ENCODE data around the gene CEP89.

The CEP89 gene

DNA sequence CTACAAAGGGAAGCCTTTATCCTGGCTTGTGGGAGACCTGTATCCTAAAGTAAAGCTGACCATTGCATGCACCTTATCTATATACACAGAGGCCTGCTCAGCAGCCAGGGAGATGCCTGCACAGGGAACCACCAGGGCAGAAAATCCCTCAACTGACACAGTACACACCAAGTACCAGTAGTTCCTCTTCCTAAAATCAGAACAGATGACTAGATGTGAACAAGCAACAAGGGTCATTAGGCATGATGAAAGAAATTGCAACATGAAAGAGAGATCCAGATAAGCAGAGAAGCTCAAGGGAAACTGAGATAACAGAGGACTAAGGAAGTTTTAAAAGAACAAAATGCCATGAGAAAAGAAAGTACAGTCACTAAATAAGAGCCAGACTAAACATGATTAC lies 62.5 kb downstream of the CEP89 start:
- ChIA-PET POLR2A (interaction anchor here (0.7 kb wide), 1 partner anchor 158 kb away, joined by 3 read pairs; no protein-coding TSS in a partner anchor), CTCF (interaction anchor here (1.2 kb wide), 1 partner anchor 15 kb away, joined by 3 read pairs; no protein-coding TSS in a partner anchor)
- TF ChIP-seq, protein P1, sequence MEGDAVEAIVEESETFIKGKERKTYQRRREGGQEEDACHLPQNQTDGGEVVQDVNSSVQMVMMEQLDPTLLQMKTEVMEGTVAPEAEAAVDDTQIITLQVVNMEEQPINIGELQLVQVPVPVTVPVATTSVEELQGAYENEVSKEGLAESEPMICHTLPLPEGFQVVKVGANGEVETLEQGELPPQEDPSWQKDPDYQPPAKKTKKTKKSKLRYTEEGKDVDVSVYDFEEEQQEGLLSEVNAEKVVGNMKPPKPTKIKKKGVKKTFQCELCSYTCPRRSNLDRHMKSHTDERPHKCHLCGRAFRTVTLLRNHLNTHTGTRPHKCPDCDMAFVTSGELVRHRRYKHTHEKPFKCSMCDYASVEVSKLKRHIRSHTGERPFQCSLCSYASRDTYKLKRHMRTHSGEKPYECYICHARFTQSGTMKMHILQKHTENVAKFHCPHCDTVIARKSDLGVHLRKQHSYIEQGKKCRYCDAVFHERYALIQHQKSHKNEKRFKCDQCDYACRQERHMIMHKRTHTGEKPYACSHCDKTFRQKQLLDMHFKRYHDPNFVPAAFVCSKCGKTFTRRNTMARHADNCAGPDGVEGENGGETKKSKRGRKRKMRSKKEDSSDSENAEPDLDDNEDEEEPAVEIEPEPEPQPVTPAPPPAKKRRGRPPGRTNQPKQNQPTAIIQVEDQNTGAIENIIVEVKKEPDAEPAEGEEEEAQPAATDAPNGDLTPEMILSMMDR (IDR thresholded peaks at IDR 0.05; ENCODE audit: control extremely low read depth, extremely low read depth, low read depth, missing control alignments) = no peak

DNA sequence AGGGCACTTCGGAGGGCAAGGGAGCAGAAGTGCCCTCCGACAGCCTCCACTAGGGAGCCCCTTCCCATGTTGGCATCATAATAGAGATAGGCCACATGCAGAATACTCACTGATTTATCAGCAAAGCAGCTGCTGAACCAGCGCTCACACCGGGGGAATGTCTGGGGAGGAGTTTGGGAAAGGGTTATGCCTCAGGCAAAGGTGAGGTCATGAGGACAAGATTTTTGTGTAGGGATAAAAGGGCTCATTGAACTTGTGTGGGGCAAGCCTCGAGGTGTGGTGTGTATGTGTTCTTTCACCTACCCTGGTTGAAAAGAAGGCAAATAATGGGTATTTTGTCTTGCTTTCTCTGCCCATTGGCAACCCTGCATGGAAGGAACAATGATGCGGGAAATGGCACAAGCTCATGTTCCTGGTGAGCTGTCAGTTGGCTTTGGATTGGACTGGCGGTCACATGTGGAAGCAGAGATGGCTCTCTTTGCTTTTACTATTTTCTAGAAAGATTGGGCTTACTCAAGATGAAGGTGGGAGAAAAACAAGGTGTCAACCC lies 63.0 kb downstream of the CEP89 start:
- ChIA-PET CTCF (interaction anchor here (0.8 kb wide), 1 partner anchor 8 kb away, joined by 3 read pairs; no protein-coding TSS in a partner anchor), POLR2A (no interaction called here)
- TF ChIP-seq, protein P1 (IDR thresholded peaks at IDR 0.05; ENCODE audit: control extremely low read depth, extremely low read depth, low read depth, missing control alignments) = no peak

More for the DNA sequence above, 62.5 kb downstream of the CEP89 start:
- DNase-seq (ENCODE audit: extremely low spot score) = no peak

DNA sequence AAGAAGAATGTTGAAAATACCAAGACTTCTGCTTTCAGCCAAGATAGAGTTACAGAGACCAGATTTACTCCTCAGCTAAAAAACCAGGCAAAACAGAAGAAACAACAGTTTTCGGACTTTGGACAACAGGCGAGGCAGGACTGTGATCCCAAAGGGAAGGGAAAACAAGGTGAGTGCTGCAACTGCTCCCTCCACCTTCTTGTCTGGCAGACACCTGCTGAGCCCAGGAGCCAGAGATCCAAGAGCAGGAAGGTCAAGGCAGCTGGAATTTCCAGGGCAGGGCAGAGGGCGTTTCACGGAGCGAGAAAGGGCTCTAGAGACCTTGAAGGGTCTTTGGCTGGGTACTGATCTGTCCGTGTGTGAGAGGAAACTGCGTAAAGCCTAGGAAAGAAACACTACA lies 69.3 kb downstream of the CEP89 start:
- DNase-seq (ENCODE audit: extremely low spot score) = no peak
- TF ChIP-seq, protein P1 (IDR thresholded peaks at IDR 0.05; ENCODE audit: control extremely low read depth, extremely low read depth, low read depth, missing control alignments) = no peak
- ChIA-PET CTCF (no interaction called here), POLR2A (no interaction called here)

More for the DNA sequence above, 63.0 kb downstream of the CEP89 start:
- DNase-seq (ENCODE audit: extremely low spot score) = no peak

DNA sequence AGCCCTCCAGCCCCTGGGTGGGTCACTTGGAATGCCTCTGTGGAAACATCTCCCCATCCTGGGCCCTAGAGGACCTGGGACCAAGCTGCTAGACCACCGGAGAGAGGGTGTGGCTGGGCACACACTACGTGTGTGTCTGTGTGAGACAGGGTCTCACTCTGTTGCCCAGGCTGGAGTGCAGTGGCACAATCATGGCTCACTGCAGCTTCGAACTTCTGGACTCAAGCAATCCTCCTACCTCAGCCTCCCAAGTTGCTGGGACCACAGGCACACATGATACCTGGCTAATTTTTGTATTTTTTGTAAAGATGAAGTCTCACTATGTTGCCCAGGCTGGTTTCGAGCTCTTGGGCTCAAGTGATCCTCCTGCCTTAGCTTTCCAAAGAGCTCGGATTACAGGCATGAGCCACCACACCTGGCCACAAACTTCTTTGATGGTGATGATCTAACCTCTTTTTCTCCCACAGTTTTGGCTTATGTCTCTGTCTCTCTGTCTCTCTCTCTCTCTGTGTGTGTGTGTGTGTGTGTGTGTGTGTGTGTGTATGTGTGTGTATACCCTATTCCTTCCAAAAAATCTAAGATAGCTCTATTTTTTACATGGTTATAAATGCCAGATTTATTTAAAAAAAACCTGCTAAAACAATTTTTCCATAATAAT lies 70.1 kb downstream of the CEP89 start:
- ChIA-PET POLR2A (no interaction called here), CTCF (no interaction called here)
- TF ChIP-seq, protein P1 (IDR thresholded peaks at IDR 0.05; ENCODE audit: control extremely low read depth, extremely low read depth, low read depth, missing control alignments) = no peak
- no peak for DNase-seq (ENCODE audit: extremely low spot score)

DNA sequence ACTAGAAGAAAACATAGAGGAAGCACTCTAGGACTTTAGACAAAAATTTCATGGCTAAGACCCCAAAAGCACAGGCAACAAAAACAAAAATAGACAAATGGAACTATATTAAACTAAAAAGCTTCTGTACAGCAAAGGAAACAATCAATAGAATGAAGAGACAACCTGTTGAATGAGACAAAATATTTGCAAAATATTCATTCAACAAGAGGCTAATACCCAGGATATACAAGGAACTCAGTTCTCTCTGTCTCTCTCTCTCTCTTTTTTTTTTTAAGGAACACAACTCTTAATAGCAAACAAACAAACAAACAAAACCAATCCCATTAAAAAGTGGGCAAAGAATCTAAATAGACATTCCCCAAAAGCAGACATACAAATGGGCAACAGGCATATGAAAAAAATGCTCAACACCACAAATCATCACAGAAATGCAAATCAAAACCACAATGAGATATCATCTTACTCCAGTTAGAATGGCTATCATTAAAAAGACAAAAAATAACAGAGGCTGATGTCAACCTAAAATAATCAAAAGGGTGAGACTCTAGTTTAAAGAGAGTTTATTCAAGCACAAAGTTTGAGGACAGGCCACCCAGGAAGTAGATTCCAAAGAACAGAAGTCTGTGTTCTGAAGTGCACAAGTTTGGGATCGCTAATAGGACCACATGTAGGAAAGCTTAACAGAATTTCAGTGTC lies 75.1 kb downstream of the CEP89 start:
- POLR2A ChIA-PET = no interaction called here
- CTCF ChIA-PET = interaction anchor here (1.0 kb wide), 1 partner anchor 11 kb away, joined by 3 read pairs; no protein-coding TSS in a partner anchor
- TF ChIP-seq, protein P1 (IDR thresholded peaks at IDR 0.05; ENCODE audit: control extremely low read depth, extremely low read depth, low read depth, missing control alignments) = no peak
- no peak for DNase-seq (ENCODE audit: extremely low spot score)

DNA sequence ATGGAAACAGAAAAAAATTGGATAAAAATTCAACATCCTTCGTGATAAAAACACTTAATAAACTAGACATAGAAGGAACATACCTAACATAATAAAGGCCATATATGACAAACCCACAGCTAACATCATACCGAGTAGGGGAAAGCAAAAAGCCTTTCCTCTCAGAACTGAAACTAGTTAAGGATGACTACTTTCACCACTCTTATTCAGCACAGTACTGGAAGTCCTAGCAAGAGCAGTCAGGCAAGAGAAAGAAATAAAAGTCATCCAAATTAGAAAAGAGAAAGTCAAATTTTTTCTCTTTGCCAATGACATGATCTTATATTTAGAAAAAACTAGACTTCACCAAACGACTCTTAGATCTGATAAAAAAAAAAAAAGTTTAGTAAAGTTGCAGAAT lies 76.4 kb downstream of the CEP89 start:
- CTCF ChIA-PET = interaction anchor here (1.0 kb wide), 1 partner anchor 10 kb away, joined by 3 read pairs; no protein-coding TSS in a partner anchor
- TF ChIP-seq, protein P1 (IDR thresholded peaks at IDR 0.05; ENCODE audit: control extremely low read depth, extremely low read depth, low read depth, missing control alignments) = no peak
- no peak for DNase-seq (ENCODE audit: extremely low spot score)
- POLR2A ChIA-PET = no interaction called here
